Measurements from ENCODE around the gene IL1RAPL2. TPM values are rescaled to one million over a fixed set of nuclear protein-coding genes. Genes with fewer than 3 reads are reported as not detected.

Gene IL1RAPL2
- total RNA-seq, 2 donors from 2014 or later = not detected

DNA sequence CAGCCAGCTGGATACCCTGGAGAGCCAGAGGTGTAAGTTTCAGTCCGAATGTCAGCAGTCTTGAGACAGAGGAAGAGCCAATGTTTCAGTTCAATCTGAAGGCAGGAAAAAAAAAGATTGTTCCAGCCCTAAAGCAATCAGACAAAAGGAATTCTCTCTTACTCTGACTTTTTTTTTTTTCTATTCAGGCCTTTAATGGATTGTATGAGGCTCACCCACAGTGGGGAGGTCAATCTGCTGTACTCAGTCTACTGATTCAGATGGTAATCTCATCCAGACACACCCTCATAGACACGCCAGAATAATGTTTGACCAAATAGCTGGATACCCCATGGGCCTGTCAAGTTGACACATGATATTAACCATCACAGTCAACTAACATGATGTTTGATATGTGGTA is 602.6 kb downstream of the IL1RAPL2 start:
- H3K4me3 Mint-ChIP-seq = no peak overlapping the region
- no peaks in the 10 kb centered on the region for H3K4me1 Mint-ChIP-seq
- H3K27ac Mint-ChIP-seq = no peak overlapping the region
- H3K27me3 Mint-ChIP-seq = no peaks in the 10 kb centered on the region
- no peaks in the 10 kb centered on the region for H3K9me3 Mint-ChIP-seq
- no peak for ATAC-seq (replicated peaks)
- no peaks in the 10 kb centered on the region for H3K36me3 Mint-ChIP-seq (ENCODE audit: low read depth)

- Mint-ChIP-seq H3K9me3 (no peaks in the 10 kb centered on the region), H3K4me3 (no peak overlapping the region), H3K4me1 (no peaks in the 10 kb centered on the region), H3K27ac (no peak overlapping the region), H3K27me3 (no peaks in the 10 kb centered on the region), H3K36me3 (ENCODE audit: low read depth) (no peaks in the 10 kb centered on the region)
- no peak for ATAC-seq (replicated peaks)
Observed at GRCh38 chrX:105173071-105173470, 607.1 kb downstream of the IL1RAPL2 start.

GRCh38 chrX:105179644-105180043 is 613.6 kb downstream of the IL1RAPL2 start:
- no peaks in the 10 kb centered on the region for H3K9me3 Mint-ChIP-seq
- no peaks in the 10 kb centered on the region for H3K36me3 Mint-ChIP-seq (ENCODE audit: low read depth)
- no peak overlapping the region for H3K4me3 Mint-ChIP-seq
- no peaks in the 10 kb centered on the region for H3K27me3 Mint-ChIP-seq
- no peaks in the 10 kb centered on the region for H3K4me1 Mint-ChIP-seq
- ATAC-seq (replicated peaks) = no peak
- H3K27ac Mint-ChIP-seq = no peak overlapping the region

DNA sequence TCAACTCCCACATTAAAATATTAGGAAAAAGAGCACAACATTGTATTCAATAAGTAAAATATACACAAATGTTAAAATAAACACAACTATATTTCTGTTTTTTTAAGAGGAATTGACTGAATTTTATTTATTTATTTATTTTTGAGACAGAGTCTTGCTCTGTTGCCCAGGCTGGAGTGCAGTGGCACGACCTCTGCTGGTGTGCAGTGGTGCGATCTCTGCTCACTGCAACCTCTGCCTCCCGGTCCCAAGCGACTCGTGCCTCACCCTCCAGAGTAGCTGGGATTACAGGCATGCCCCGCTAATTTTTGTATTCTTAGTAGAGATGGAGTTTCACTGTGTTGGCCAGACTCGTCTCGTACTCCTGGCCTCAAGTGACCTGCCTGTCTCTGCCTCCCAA is 623.1 kb downstream of the IL1RAPL2 start:
- H3K4me1 Mint-ChIP-seq = no peaks in the 10 kb centered on the region
- H3K36me3 Mint-ChIP-seq (ENCODE audit: low read depth) = no peaks in the 10 kb centered on the region
- no peak overlapping the region for H3K4me3 Mint-ChIP-seq
- no peak overlapping the region for H3K27ac Mint-ChIP-seq
- no peak for ATAC-seq (replicated peaks)
- no peaks in the 10 kb centered on the region for H3K9me3 Mint-ChIP-seq
- H3K27me3 Mint-ChIP-seq = no peaks in the 10 kb centered on the region

- Mint-ChIP-seq H3K9me3 (no peaks in the 10 kb centered on the region), H3K27ac (no peak overlapping the region), H3K4me3 (no peak overlapping the region), H3K36me3 (ENCODE audit: low read depth) (no peaks in the 10 kb centered on the region), H3K27me3 (no peaks in the 10 kb centered on the region), H3K4me1 (no peaks in the 10 kb centered on the region)
- no peak for ATAC-seq (replicated peaks)
Observed at GRCh38 chrX:105190252-105190853, 624.4 kb downstream of the IL1RAPL2 start.

GRCh38 chrX:105191878-105192277 is 625.9 kb downstream of the IL1RAPL2 start:
- Mint-ChIP-seq H3K4me1 (no peaks in the 10 kb centered on the region), H3K27ac (no peak overlapping the region), H3K4me3 (no peak overlapping the region), H3K36me3 (ENCODE audit: low read depth) (no peaks in the 10 kb centered on the region), H3K9me3 (no peaks in the 10 kb centered on the region), H3K27me3 (no peaks in the 10 kb centered on the region)
- ATAC-seq (replicated peaks) = no peak

DNA sequence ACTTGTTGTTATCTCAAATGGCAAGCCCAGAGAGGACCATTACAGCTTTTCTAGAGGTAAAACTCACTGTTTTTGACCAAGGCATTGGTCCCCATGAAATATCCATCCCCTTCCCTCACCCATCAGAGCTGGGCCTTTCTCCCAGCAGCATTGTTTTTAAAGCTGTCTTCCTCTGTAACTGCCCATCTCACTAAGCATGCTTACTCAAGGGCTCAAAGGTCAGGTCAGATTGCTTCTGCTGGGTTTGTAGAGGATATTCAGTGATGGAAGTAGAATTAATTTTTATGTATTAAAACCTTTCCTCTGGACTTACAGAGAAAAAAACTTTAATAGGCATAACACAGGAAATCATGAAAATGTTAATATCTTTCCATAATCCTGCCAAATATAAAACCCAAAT is 643.4 kb downstream of the IL1RAPL2 start:
- H3K9me3 Mint-ChIP-seq = no peaks in the 10 kb centered on the region
- H3K27me3 Mint-ChIP-seq = no peaks in the 10 kb centered on the region
- H3K4me3 Mint-ChIP-seq = no peak overlapping the region
- H3K4me1 Mint-ChIP-seq = no peaks in the 10 kb centered on the region
- no peak for ATAC-seq (replicated peaks)
- no peaks in the 10 kb centered on the region for H3K36me3 Mint-ChIP-seq (ENCODE audit: low read depth)
- H3K27ac Mint-ChIP-seq = no peak overlapping the region

- ATAC-seq (replicated peaks) = no peak
- H3K27ac Mint-ChIP-seq = no peak overlapping the region
Observed at GRCh38 chrX:105210258-105210657, 644.3 kb downstream of the IL1RAPL2 start.

DNA sequence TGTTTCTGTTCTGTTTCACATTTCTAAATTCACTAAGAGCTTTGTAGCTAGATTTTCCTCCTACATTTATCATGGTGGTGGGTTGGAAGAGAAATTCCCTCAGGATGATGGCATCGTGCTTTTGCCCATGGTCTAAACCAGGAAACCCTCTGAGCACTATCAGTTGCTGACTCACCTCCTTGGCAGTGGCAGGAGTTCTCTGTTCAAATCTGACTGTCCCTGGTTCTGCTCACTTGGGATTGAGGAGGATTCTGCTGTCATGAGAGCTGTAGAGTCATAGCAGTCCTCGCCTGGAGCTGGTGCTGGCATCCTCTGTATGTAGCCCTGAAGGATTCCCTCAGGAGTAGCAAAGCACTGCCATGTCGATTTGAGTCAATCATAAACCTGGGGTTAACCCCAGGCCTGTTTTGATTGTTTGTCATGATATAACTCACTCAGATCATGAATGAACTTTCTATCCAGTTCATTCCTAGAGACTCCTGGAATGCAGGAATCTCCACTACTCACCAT is 645.1 kb downstream of the IL1RAPL2 start:
- ATAC-seq (replicated peaks) = no peak
- Mint-ChIP-seq H3K27ac (no peak overlapping the region), H3K27me3 (no peaks in the 10 kb centered on the region), H3K4me3 (no peak overlapping the region), H3K9me3 (no peaks in the 10 kb centered on the region), H3K4me1 (no peaks in the 10 kb centered on the region), H3K36me3 (ENCODE audit: low read depth) (no peaks in the 10 kb centered on the region)

More at GRCh38 chrX:105210258-105210657, 644.3 kb downstream of the IL1RAPL2 start:
- Mint-ChIP-seq H3K9me3 (no peaks in the 10 kb centered on the region), H3K4me3 (no peak overlapping the region), H3K36me3 (ENCODE audit: low read depth) (no peaks in the 10 kb centered on the region), H3K4me1 (no peaks in the 10 kb centered on the region), H3K27me3 (no peaks in the 10 kb centered on the region)

- Mint-ChIP-seq H3K9me3 (peaks cover 3% of the 10 kb centered on the region), H3K4me1 (no peaks in the 10 kb centered on the region), H3K36me3 (ENCODE audit: low read depth) (no peaks in the 10 kb centered on the region), H3K27me3 (no peaks in the 10 kb centered on the region), H3K4me3 (no peak overlapping the region), H3K27ac (no peak overlapping the region)
- no peak for ATAC-seq (replicated peaks)
Observed at GRCh38 chrX:105219454-105220401, 653.7 kb downstream of the IL1RAPL2 start.

DNA sequence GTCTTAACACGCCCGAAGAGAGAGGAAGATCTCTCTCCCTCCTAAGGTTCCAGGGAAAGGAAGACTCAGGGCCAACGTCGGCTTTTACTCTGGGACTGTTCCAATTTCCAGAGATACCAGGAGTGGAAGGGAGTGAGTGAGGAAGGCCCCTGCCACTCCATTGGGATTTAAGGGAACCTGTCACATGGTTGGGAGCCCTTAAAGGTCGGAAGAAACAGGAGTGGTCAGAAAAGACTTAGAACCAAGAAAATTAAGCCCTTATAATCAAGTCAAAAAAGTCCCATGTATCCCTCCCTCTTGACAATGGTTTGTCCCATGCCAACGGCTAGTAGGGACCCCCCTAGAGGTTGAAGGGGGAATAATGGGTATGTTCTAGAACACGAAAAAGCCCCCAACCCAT is 654.6 kb downstream of the IL1RAPL2 start, which contains the start of gene TEX13A:
TSS of gene TEX13A (minus strand) at position 59 of the 400 bp plus-strand sequence. CDS start 297 bp downstream, outside the sequence.
- Mint-ChIP-seq H3K4me1 (no peaks in the 10 kb centered on the region), H3K27me3 (no peaks in the 10 kb centered on the region), H3K36me3 (ENCODE audit: low read depth) (no peaks in the 10 kb centered on the region), H3K9me3 (peaks cover 3% of the 10 kb centered on the region), H3K4me3 (no peak within 1 kb of the TSS), H3K27ac (no peak within 1 kb of the TSS)
- ATAC-seq (replicated peaks) = no peak

GRCh38 chrX:105221374-105221773 is 655.4 kb downstream of the IL1RAPL2 start:
- Mint-ChIP-seq H3K36me3 (ENCODE audit: low read depth) (no peaks in the 10 kb centered on the region), H3K27me3 (no peaks in the 10 kb centered on the region), H3K4me3 (no peak overlapping the region), H3K4me1 (no peaks in the 10 kb centered on the region), H3K9me3 (peaks cover 3% of the 10 kb centered on the region), H3K27ac (no peak overlapping the region)
- no peak for ATAC-seq (replicated peaks)

GRCh38 chrX:105226499-105226898 is 660.5 kb downstream of the IL1RAPL2 start:
- Mint-ChIP-seq H3K4me3 (no peak overlapping the region), H3K4me1 (no peaks in the 10 kb centered on the region), H3K27me3 (no peaks in the 10 kb centered on the region), H3K36me3 (ENCODE audit: low read depth) (no peaks in the 10 kb centered on the region), H3K27ac (no peak overlapping the region), H3K9me3 (peaks cover 3% of the 10 kb centered on the region)
- no peak for ATAC-seq (replicated peaks)

- Mint-ChIP-seq H3K27me3 (no peaks in the 10 kb centered on the region), H3K4me1 (no peaks in the 10 kb centered on the region), H3K9me3 (no peaks in the 10 kb centered on the region), H3K4me3 (no peak overlapping the region), H3K27ac (no peak overlapping the region), H3K36me3 (ENCODE audit: low read depth) (no peaks in the 10 kb centered on the region)
- ATAC-seq (replicated peaks) = no peak
Observed at GRCh38 chrX:105228602-105229001, 662.6 kb downstream of the IL1RAPL2 start.

DNA sequence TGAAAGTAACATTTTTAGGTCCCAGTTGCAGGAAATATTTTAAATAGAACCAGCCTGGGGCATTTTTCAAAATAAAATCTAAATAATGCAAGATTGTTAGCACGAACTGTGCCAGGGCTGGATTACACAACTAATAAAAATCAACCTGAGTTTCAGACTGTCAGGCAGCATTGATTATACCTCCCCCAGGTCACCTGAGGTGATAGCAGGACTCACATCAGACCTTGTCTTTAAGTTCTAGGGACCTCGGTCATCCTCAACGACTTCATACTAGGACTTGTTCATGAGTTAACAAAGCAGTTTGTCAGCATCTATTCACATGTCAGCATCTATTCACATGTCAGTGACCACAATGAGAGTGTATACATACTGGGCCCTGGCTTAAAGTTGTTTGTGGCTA is 663.1 kb downstream of the IL1RAPL2 start:
- ATAC-seq (replicated peaks) = no peak
- Mint-ChIP-seq H3K27ac (no peak overlapping the region), H3K9me3 (no peaks in the 10 kb centered on the region), H3K36me3 (ENCODE audit: low read depth) (no peaks in the 10 kb centered on the region), H3K27me3 (no peaks in the 10 kb centered on the region), H3K4me3 (no peak overlapping the region), H3K4me1 (no peaks in the 10 kb centered on the region)
